ENCODE measurements around the gene TTC7B. TPM values are rescaled to one million over a fixed set of nuclear protein-coding genes. Genes with fewer than 3 reads are reported as not detected.

TTC7B gene
- total and polyA plus RNA-seq, 9 of the 15 experiments (the other 6 are each of a cell fraction or from before 2014, with no cell fraction given), result 2.2 to 77.2 (median 36.7) TPM

GRCh38 chr14:90828642-90829487, 12.6 kb upstream of the TTC7B start:
- Histone ChIP-seq H3K9me1 (ENCODE audit: control insufficient read depth, insufficient read depth, low read length) (no peaks in the 10 kb centered on the region), H3K4me2 (ENCODE audit: insufficient read depth, low read length) (peak overlapping the region; percentile 68), H3K4me3 (no peak overlapping the region; the same call in 1 of the 2 replicates), H3K79me2 (ENCODE audit: control insufficient read depth, insufficient read depth, low read length) (no peaks in the 10 kb centered on the region; the same call in 2 of the 3 replicates), H3K9ac (ENCODE audit: insufficient read depth in 1 of 2, low read depth in 2 of 2, low read length in 2 of 2) (peak overlapping the region; percentile 80 to 82), H3K27ac (ENCODE audit: extremely low read depth, low read depth, low read length) (peak overlapping the region; percentile 76), H3K27me3 (ENCODE audit: control insufficient read depth in 2 of 2, insufficient read depth in 2 of 2, low read length in 2 of 2) (no peaks in the 10 kb centered on the region), H3K9me3 (replicated peaks; ENCODE audit: control insufficient read depth, insufficient read depth, low read depth, low read length) (0 out of 2 replicates have a peak, but pooled peaks cover 3% of the 10 kb centered on the region), H3K4me1 (replicated peaks in 1 of 2; ENCODE audit: control insufficient read depth in 2 of 2, insufficient read depth in 2 of 2, low read length in 2 of 2) (peaks cover 12 to 18% of the 10 kb centered on the region in 2 experiments), H4K20me1 (replicated peaks; ENCODE audit: control insufficient read depth, insufficient read depth, low read length) (no peaks in the 10 kb centered on the region), H3K36me3 (ENCODE audit: control insufficient read depth, insufficient read depth, low read length) (no peaks in the 10 kb centered on the region), H2AFZ (ENCODE audit: low read depth, low read length) (peak overlapping the region; percentile 95)
- POLR2A ChIA-PET, result interaction anchor here (0.8 kb wide), 1 partner anchor 447 kb away, joined by 3 read pairs; no protein-coding TSS in a partner anchor
- TF ChIP-seq SRSF3 (IDR thresholded peaks at IDR 0.05; ENCODE audit: insufficient read depth, low read length) (no peak), SMARCA5 (IDR thresholded peaks at IDR 0.05) (no peak), NBN (IDR thresholded peaks at IDR 0.05; ENCODE audit: low read depth) (no peak), POLR2AphosphoS5 (IDR thresholded peaks at IDR 0.05; ENCODE audit: control insufficient read depth, insufficient read depth, low read depth, low read length) (no peak), ZNF282 (CRISPR knock-in tag; IDR thresholded peaks at IDR 0.05) (no peak), GTF2A2 (tag; IDR thresholded peaks at IDR 0.05) (no peak), HOMEZ (CRISPR knock-in tag; IDR thresholded peaks at IDR 0.05) (no peak), BRD9 (IDR thresholded peaks at IDR 0.05; ENCODE audit: low read depth, partially characterized antibody) (no peak), POU5F1 (IDR thresholded peaks at IDR 0.05; ENCODE audit: borderline replicate concordance, low read depth, low read length, partially characterized antibody) (no peak), STAG1 (CRISPR knock-in tag; IDR thresholded peaks at IDR 0.05; ENCODE audit: borderline replicate concordance) (no peak), CREB3 (tag; conservative IDR thresholded peaks at IDR 0.05; ENCODE audit: low read depth) (no peak), ZNF584 (CRISPR knock-in tag; IDR thresholded peaks at IDR 0.05; ENCODE audit: low read depth) (no peak), CXXC5 (CRISPR knock-in tag; IDR thresholded peaks at IDR 0.05) (no peak)
- intact Hi-C loops (cut with micrococcal nuclease) (no loop called here), in situ Hi-C loops (cut with MboI) (no loop called here)
- CTCF ChIA-PET (ENCODE audit: low intra/inter-chr PET ratio), result no interaction called here
- BruUV-seq (replicated peaks), result TSS peak; percentile 99
- WGBS (ENCODE audit: insufficient coverage, low coverage, missing lambda C conversion rate), result 59% methylated on average over 15 of the region's 17 CpGs
- DNase-seq (ENCODE audit: extremely low read depth in 1 of 4, low spot score in 3 of 4), result no peak
- FAIRE-seq, result peak; percentile 42
- ATAC-seq, result peak; percentile 14

Measured in K562 (cell line).